HFF-Myc (cell line): ENCODE results near the gene NEK1.
"Not testable (repeated sequence)": the region's sequence is repeated elsewhere in the genome, so short reads cannot be mapped to it uniquely, and the experiment has no call there.

Experiments
- DNase-seq: peaks from one replicate; pipeline ENCODE4 v3.0.0-alpha.2; 2011; ENCODE audit warnings: low read depth; ENCODE audit errors: extremely low read depth
- H3K4me3 ChIP-seq: replicated peaks from 2 replicates; pipeline ENCODE4 v1.5.1; 2011; ENCODE audit warnings: low read depth, mild to moderate bottlenecking, control low read depth, low read length
- CTCF ChIP-seq: IDR thresholded peaks from 2 replicates; pipeline ENCODE4 v1.5.1; 2012; ENCODE audit warnings: mild to moderate bottlenecking, low read depth, low read length, control low read depth; ENCODE audit errors: missing control alignments

The NEK1 gene

DNA sequence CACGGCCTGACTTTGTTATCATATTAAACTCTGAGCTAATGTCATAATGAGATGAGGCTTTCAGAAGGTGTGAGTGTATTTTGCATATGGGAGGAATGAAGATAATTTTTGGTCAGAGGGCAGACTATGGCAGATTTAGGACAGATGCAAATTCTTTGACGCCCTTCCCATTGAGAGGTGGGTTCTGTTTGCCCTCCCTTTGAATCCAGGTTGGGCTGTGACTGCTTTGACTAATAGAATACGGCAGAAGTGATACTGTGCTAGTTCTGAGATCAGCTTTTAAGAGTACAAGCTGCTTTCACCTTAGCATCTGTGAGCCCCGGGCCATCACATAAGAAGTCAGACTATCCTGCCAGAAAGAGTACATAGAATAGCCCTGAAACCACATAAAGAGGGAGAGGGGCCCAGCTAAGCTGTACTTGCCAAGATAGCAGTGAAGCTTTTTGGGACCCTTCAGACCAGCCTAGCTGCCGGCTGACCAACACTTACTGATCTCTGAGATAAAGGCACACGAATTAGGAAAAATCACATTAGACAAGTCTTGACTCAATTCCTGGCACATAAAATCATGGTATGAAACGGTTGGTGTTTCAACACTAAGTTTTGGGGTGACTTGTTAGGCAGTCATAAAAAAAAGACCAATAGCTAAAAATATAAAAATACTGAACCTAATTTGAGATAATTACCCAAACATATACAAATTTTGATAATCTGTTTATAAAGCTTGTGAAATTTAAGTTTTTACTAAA is 174.9 kb downstream of the NEK1 start:
- no peak for DNase-seq
- no peak for TF ChIP-seq CTCF
- no peak overlapping the region for H3K4me3 ChIP-seq

DNA sequence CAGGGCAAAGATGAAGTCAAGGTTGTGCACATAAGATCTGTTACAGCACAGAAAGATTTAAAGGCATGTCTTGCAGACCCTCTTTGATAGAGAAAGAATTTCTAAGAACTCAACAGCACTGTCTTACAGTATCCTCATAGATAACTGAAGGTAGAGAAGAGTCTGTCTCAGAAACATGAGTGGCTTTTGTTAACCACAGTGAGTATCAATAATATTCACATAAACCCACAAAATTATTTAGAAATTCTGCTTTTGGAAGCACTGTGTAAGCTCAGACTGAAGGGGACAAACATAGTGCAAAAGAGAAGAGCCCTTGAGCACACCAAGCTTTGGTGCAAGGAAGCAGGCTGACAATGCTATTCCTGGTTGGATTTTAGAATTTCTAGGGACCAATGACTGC is 175.6 kb downstream of the NEK1 start:
- no peak for DNase-seq
- no peak overlapping the region for H3K4me3 ChIP-seq
- no peak for TF ChIP-seq CTCF

DNA sequence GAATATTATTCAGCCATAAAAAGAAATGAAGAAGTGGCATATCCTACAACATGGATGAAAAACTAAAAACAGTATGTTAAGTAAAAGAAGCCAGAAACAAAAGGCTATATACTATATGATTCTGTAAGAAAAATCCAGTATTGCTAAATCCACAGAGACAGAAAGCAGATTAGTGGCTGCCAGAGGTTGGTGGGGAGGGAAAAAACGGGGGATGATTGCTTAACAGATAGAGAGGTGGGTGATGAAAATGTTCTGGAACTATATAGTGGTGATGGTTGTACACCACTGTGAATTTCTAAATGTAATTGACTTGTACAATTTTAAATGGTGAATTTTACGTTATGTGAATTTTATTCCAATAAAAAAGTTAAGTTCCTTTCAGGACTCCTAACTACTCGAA is 184.0 kb downstream of the NEK1 start:
- no peak for TF ChIP-seq CTCF
- no peak overlapping the region for H3K4me3 ChIP-seq
- no peak for DNase-seq

- not testable (repeated sequence) for DNase-seq, H3K4me3 ChIP-seq
Measured at GRCh38 chr4:169427727-169428126, 184.7 kb downstream of the NEK1 start.

DNA sequence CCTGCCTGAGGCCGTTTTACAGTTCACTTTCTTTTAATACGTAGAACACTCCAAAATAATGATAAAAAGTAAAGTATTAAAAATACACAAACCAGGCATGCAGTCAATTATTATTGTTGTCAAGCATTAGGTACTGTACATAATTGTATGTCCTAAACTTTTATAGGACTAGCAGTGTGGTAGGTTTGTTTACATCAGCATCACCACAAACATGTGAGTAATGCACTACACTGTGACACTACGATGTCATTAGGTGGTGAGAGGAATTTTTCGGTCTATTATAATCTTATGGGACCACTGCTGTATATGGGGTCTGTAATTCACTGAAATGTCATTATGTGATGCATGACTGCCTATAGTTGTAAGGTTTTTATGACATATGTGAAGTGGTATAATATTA is 192.1 kb downstream of the NEK1 start:
- TF ChIP-seq CTCF: no peak
- no peak overlapping the region for H3K4me3 ChIP-seq
- DNase-seq: no peak

- H3K4me3 ChIP-seq: no peak overlapping the region
- no peak for DNase-seq
- TF ChIP-seq CTCF: no peak
Measured at GRCh38 chr4:169418846-169419245, 193.5 kb downstream of the NEK1 start.

- H3K4me3 ChIP-seq: no peak overlapping the region
- TF ChIP-seq CTCF: no peak
- DNase-seq: no peak
Measured at GRCh38 chr4:169417629-169418282, 194.6 kb downstream of the NEK1 start.
